ENCODE data around the gene NPR2. TPM values are rescaled to one million over a fixed set of nuclear protein-coding genes. Genes with fewer than 3 reads are reported as not detected.

The NPR2 gene
- total and polyA plus RNA-seq, 2 donors (not counting 3 experiments of a cell fraction or from before 2014, with no cell fraction given): 16.4 to 25.6 TPM

DNA sequence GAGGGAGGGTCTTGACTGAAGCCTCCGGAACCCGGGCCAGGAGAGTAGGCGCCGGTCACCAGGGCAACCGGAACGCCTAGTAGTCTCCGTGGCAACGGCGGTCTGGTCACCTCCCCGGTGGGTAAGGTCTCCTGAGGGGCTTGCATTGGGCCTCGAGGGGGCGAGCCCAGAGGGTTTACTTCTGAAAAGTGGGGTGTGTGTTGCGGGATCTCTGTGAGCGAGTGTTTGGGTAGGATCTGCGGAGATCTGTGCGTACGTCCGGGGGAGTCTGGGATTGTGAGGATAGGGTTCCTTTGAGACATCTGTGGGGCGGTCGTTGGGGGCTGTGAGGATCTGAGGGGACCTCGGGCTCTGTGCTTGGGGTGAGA is 37.3 kb downstream of the NPR2 start, which contains the start of gene FAM221B:
TSS of gene FAM221B (minus strand) at position 17 of the 368 bp plus-strand sequence. CDS start 2,571 bp downstream, outside the sequence.
- Histone ChIP-seq H3K9ac (replicated peaks; ENCODE audit: extremely low read depth, insufficient read depth, low read length) (peak within 1 kb of the TSS; percentile 64), H3K4me3 (replicated peaks in 1 of 3; ENCODE audit: insufficient read depth in 1 of 3, low read depth in 1 of 3, low read length in 3 of 3) (peak within 1 kb of the TSS; percentile 54 to 60 (median 60)), H4K20me1 (replicated peaks; ENCODE audit: control insufficient read depth, extremely low read depth, insufficient read depth, low read length) (no peaks in the 10 kb centered on the region), H3K27ac (ENCODE audit: insufficient read depth, low read depth, low read length) (peak within 1 kb of the TSS; percentile 34), H2AFZ (ENCODE audit: low read depth, low read length) (peak within 1 kb of the TSS; percentile 97), H3K9me3 (replicated peaks; ENCODE audit: control insufficient read depth, insufficient read depth, low read length) (no peaks in the 10 kb centered on the region), H3K27me3 (ENCODE audit: control insufficient read depth in 2 of 2, insufficient read depth in 2 of 2, low read length in 2 of 2) (no peaks in the 10 kb centered on the region), H3K36me3 (ENCODE audit: control insufficient read depth in 2 of 2, extremely low read depth in 1 of 2, insufficient read depth in 2 of 2, low read length in 2 of 2) (no peaks in the 10 kb centered on the region), H3K4me2 (ENCODE audit: insufficient read depth, low read length) (peak within 1 kb of the TSS; percentile 74), H3K4me1 (ENCODE audit: control insufficient read depth, extremely low read depth, insufficient read depth, low read length) (peaks cover 9% of the 10 kb centered on the region), H3K79me2 (ENCODE audit: control insufficient read depth, insufficient read depth, low read length) (no peaks in the 10 kb centered on the region), H3K9me1 (replicated peaks; ENCODE audit: control insufficient read depth, extremely low read depth, insufficient read depth, low read length) (no peaks in the 10 kb centered on the region)
- BruUV-seq (replicated peaks): no TSS peak
- TF ChIP-seq EZH2 (IDR thresholded peaks at IDR 0.05; ENCODE audit: borderline replicate concordance, low read depth, low read length, severe bottlenecking): no peak
- intact Hi-C loops (cut with micrococcal nuclease) (loop anchor here (5.0 kb wide), 1 partner anchor 119 kb away; no protein-coding TSS in a partner anchor), dilution Hi-C loops (cut with MboI; ENCODE audit: extremely low pct_ligation_motif_present, low sequenced_read_pairs) (no loop called here)
- FAIRE-seq (no peak), DNase-seq (ENCODE audit: low read depth, low spot score) (no peak)
- ChIA-PET POLR2A (interaction anchor here (0.7 kb wide), 1 partner anchor 33 kb away, joined by 5 read pairs; no protein-coding TSS in a partner anchor), CTCF (interaction anchor here (0.7 to 7.6 kb wide), 10 partner anchors 13 to 117 kb away, joined by 3 to 277 read pairs (median 5); partner anchors contain the start of genes HINT2 and NPR2)

DNA sequence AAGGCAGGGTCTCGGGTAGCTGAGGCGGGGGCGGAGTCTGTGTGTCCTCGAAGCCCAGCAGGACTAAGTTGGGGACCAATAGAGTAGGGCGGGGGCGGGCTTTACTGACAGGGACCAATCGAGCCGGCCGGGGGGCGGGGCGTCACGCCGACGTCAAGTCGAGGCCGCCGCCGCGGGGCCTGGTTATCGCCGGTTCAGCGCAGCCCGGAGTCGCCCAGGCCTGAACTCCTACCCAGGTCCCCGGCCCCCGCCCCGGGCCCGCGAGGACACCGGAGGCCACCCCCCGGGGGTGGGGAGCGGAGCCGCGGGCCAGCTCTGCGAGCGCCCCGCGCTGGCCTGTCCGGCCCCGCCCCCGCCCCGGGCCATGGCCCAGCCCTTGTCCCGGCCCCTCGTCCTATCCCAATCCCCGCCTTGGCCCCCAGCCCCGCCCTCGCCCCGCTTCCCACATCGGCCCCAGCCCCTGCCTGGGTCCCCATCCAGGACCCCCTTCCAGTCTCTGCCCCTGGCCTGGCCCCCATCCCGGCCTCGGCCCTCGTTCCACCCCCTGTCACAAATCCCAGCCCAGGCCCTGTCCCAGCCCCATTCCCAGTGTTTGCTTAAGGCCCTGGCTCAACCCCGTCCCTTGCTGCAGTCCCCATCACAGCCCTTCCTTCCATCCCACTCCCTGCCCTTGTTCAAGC is 37.8 kb downstream of the NPR2 start, which contains the start of gene TMEM8B:
TSS of gene TMEM8B (plus strand) at position 145 of the 680 bp plus-strand sequence. CDS start at position 365, 220 bp downstream.
- POLR2A ChIA-PET: interaction anchor here (0.7 kb wide), 1 partner anchor 34 kb away, joined by 5 read pairs; no protein-coding TSS in a partner anchor

More for the DNA sequence above, 37.8 kb downstream of the NPR2 start, which contains the start of gene TMEM8B:
- Histone ChIP-seq H3K9me3 (replicated peaks; ENCODE audit: control insufficient read depth, insufficient read depth, low read length) (no peaks in the 10 kb centered on the region), H3K27me3 (ENCODE audit: control insufficient read depth in 2 of 2, insufficient read depth in 2 of 2, low read length in 2 of 2) (no peaks in the 10 kb centered on the region), H3K36me3 (ENCODE audit: control insufficient read depth in 2 of 2, extremely low read depth in 1 of 2, insufficient read depth in 2 of 2, low read length in 2 of 2) (no peaks in the 10 kb centered on the region), H3K9ac (replicated peaks; ENCODE audit: extremely low read depth, insufficient read depth, low read length) (peak within 1 kb of the TSS; percentile 64), H2AFZ (ENCODE audit: low read depth, low read length) (peak within 1 kb of the TSS; percentile 97), H3K4me3 (replicated peaks in 1 of 3; ENCODE audit: insufficient read depth in 1 of 3, low read depth in 1 of 3, low read length in 3 of 3) (peak within 1 kb of the TSS; percentile 54 to 60 (median 60)), H3K79me2 (ENCODE audit: control insufficient read depth, insufficient read depth, low read length) (no peaks in the 10 kb centered on the region), H4K20me1 (replicated peaks; ENCODE audit: control insufficient read depth, extremely low read depth, insufficient read depth, low read length) (no peaks in the 10 kb centered on the region), H3K4me1 (ENCODE audit: control insufficient read depth, extremely low read depth, insufficient read depth, low read length) (peaks cover 9% of the 10 kb centered on the region), H3K4me2 (ENCODE audit: insufficient read depth, low read length) (peak within 1 kb of the TSS; percentile 74), H3K27ac (ENCODE audit: insufficient read depth, low read depth, low read length) (peak within 1 kb of the TSS; percentile 34), H3K9me1 (replicated peaks; ENCODE audit: control insufficient read depth, extremely low read depth, insufficient read depth, low read length) (no peaks in the 10 kb centered on the region)
- peak; percentile 91 for DNase-seq (ENCODE audit: low read depth, low spot score)
- no TSS peak for BruUV-seq (replicated peaks)
- peak; percentile 95 for FAIRE-seq
- CTCF ChIA-PET: interaction anchor here (0.7 to 7.6 kb wide), 10 partner anchors 12 to 117 kb away, joined by 3 to 277 read pairs (median 5); partner anchors contain the start of genes HINT2 and NPR2
- dilution Hi-C loops (cut with MboI; ENCODE audit: extremely low pct_ligation_motif_present, low sequenced_read_pairs) (no loop called here), intact Hi-C loops (cut with micrococcal nuclease) (loop anchor here (5.0 kb wide), 1 partner anchor 118 kb away; no protein-coding TSS in a partner anchor)
- peak; percentile 57 for TF ChIP-seq POLR2A (IDR thresholded peaks at IDR 0.05; ENCODE audit: low read depth, low read length)
- TF ChIP-seq MYC (IDR thresholded peaks at IDR 0.05; ENCODE audit: low read depth, low read length): no peak
